NT2/D1 (cell line): ENCODE data around the gene NLRP6.
A peak's percentile ranks its signal among the peaks of the same experiment; 100 is the strongest.
"Not testable (repeated sequence)": the region's sequence is repeated elsewhere in the genome, so short reads cannot be mapped to it uniquely, and the experiment has no call there.

ENCODE experiments used
- DNase-seq: peaks from one replicate; pipeline ENCODE4 v3.0.0-alpha.2; 2011; ENCODE audit warnings: low read depth, low spot score
- H3K27me3 ChIP-seq: 2 replicates; pipeline ENCODE4 v1.6.0; 2011; ENCODE audit warnings: mild to moderate bottlenecking; ENCODE audit not compliant: insufficient read length, insufficient read depth
- H3K36me3 ChIP-seq: 2 replicates; pipeline ENCODE4 v1.6.1; 2011; ENCODE audit warnings: mild to moderate bottlenecking, low read length, mixed read lengths; ENCODE audit not compliant: insufficient read depth, insufficient read length
- H3K4me1 ChIP-seq: 2 replicates; pipeline ENCODE4 v1.5.1; 2011; ENCODE audit not compliant: insufficient read depth, insufficient read length
- H3K4me3 ChIP-seq: 2 replicates; pipeline ENCODE4 v1.5.1; 2011; ENCODE audit warnings: low read depth; ENCODE audit not compliant: insufficient read length
- H3K9ac ChIP-seq: 2 replicates; pipeline ENCODE4 v1.6.0; 2011; ENCODE audit warnings: low read depth; ENCODE audit not compliant: insufficient read length
- H3K9me3 ChIP-seq: 2 replicates; pipeline ENCODE4 v1.5.1; 2011; ENCODE audit warnings: mild to moderate bottlenecking, low read length; ENCODE audit not compliant: insufficient read depth
- SUZ12 ChIP-seq: IDR thresholded peaks from 2 replicates; pipeline ENCODE4 v1.6.1; 2011; ENCODE audit not compliant: insufficient read length, insufficient read depth; ENCODE audit errors: extremely low read depth
- YY1 ChIP-seq: IDR thresholded peaks from 2 replicates; pipeline ENCODE4 v1.6.1; 2011; ENCODE audit not compliant: insufficient read length, insufficient read depth
- ZNF274 ChIP-seq: IDR thresholded peaks from 2 replicates; pipeline ENCODE4 v1.6.1; 2011; ENCODE audit warnings: mild to moderate bottlenecking, low read depth, low read length

The NLRP6 gene

GRCh38 chr11:316891-317301 lies 38.7 kb downstream of the NLRP6 start:
- DNase-seq, result no peak
- Histone ChIP-seq H3K4me1 (peaks cover 26% of the 10 kb centered on the region), H3K9me3 (no peaks in the 10 kb centered on the region), H3K36me3 (no peaks in the 10 kb centered on the region), H3K4me3 (no peak overlapping the region), H3K9ac (no peak overlapping the region), H3K27me3 (no peaks in the 10 kb centered on the region)
- no peak for TF ChIP-seq ZNF274
- TF ChIP-seq YY1, result no peak
- TF ChIP-seq SUZ12, result no peak

GRCh38 chr11:317668-318404 lies 39.6 kb downstream of the NLRP6 start:
- H3K27me3 ChIP-seq, DNase-seq, H3K4me3 ChIP-seq, H3K9me3 ChIP-seq, H3K36me3 ChIP-seq: not testable (repeated sequence)
- Histone ChIP-seq H3K9ac (peak overlapping the region; percentile 58), H3K4me1 (peaks cover 26% of the 10 kb centered on the region)

- peak overlapping the region; percentile 30 for H3K4me3 ChIP-seq
Observed at GRCh38 chr11:318405-319120, 40.4 kb downstream of the NLRP6 start.

GRCh38 chr11:319121-319887 lies 41.1 kb downstream of the NLRP6 start:
- Histone ChIP-seq H3K4me1 (peaks cover 26% of the 10 kb centered on the region), H3K4me3 (peak overlapping the region; percentile 54), H3K9ac (peak overlapping the region; percentile 77)
- not testable (repeated sequence) for DNase-seq, H3K27me3 ChIP-seq, H3K9me3 ChIP-seq, H3K36me3 ChIP-seq

More at GRCh38 chr11:318405-319120, 40.4 kb downstream of the NLRP6 start:
- not testable (repeated sequence) for H3K36me3 ChIP-seq, H3K9me3 ChIP-seq, H3K27me3 ChIP-seq, DNase-seq
- Histone ChIP-seq H3K9ac (peak overlapping the region; percentile 67), H3K4me1 (peaks cover 26% of the 10 kb centered on the region)

- not testable (repeated sequence) for DNase-seq, H3K27me3 ChIP-seq, H3K36me3 ChIP-seq, H3K9me3 ChIP-seq
- peak overlapping the region; percentile 77 for H3K9ac ChIP-seq
- H3K4me3 ChIP-seq, result peak overlapping the region; percentile 85
- peaks cover 25% of the 10 kb centered on the region for H3K4me1 ChIP-seq
Observed at GRCh38 chr11:319888-320273, 41.7 kb downstream of the NLRP6 start.

GRCh38 chr11:324156-324555 lies 45.9 kb downstream of the NLRP6 start:
- Histone ChIP-seq H3K36me3 (no peaks in the 10 kb centered on the region), H3K9me3 (no peaks in the 10 kb centered on the region), H3K9ac (no peak overlapping the region), H3K4me3 (no peak overlapping the region), H3K4me1 (peaks cover 13% of the 10 kb centered on the region), H3K27me3 (no peaks in the 10 kb centered on the region)
- DNase-seq, result no peak
- TF ChIP-seq YY1 (no peak), ZNF274 (no peak), SUZ12 (no peak)

GRCh38 chr11:324593-325517 lies 46.6 kb downstream of the NLRP6 start:
- not testable (repeated sequence) for H3K9ac ChIP-seq, H3K36me3 ChIP-seq, H3K9me3 ChIP-seq, H3K4me3 ChIP-seq, DNase-seq, H3K27me3 ChIP-seq
- peaks cover 10% of the 10 kb centered on the region for H3K4me1 ChIP-seq
